ENCODE results near the gene HECTD1.
"Not testable (repeated sequence)": the region's sequence is repeated elsewhere in the genome, so short reads cannot be mapped to it uniquely, and the experiment has no call there.

The HECTD1 gene

GRCh38 chr14:31139301-31139847 lies 68.2 kb downstream of the HECTD1 start:
- DNase-seq: no peak

- no peak for DNase-seq
These were observed 69.3 kb downstream of the HECTD1 start for GRCh38 chr14:31138301-31138700.

- DNase-seq: no peak
These were observed 70.2 kb downstream of the HECTD1 start for GRCh38 chr14:31137214-31137889.

- no peak for DNase-seq
These were observed 74.5 kb downstream of the HECTD1 start for GRCh38 chr14:31133133-31133532.

- no peak for DNase-seq
These were observed 78.7 kb downstream of the HECTD1 start for GRCh38 chr14:31128601-31129526.

- DNase-seq: no peak
These were observed 79.9 kb downstream of the HECTD1 start for GRCh38 chr14:31127690-31128089.

GRCh38 chr14:31126680-31127079 lies 80.9 kb downstream of the HECTD1 start:
- no peak for DNase-seq

GRCh38 chr14:31125231-31125630 lies 82.4 kb downstream of the HECTD1 start:
- DNase-seq: no peak

GRCh38 chr14:31124197-31124596 lies 83.4 kb downstream of the HECTD1 start:
- DNase-seq: no peak

GRCh38 chr14:31122921-31123320 lies 84.7 kb downstream of the HECTD1 start:
- DNase-seq: no peak

- no peak for DNase-seq
These were observed 85.4 kb downstream of the HECTD1 start for GRCh38 chr14:31122098-31122611.

GRCh38 chr14:31118892-31119291 lies 88.7 kb downstream of the HECTD1 start:
- DNase-seq: no peak

GRCh38 chr14:31113794-31114193 lies 93.8 kb downstream of the HECTD1 start:
- no peak for DNase-seq

GRCh38 chr14:31110872-31111271 lies 96.7 kb downstream of the HECTD1 start:
- no peak for DNase-seq

GRCh38 chr14:31109257-31109656 lies 98.3 kb downstream of the HECTD1 start:
- DNase-seq: no peak

GRCh38 chr14:31106768-31107167 lies 100.8 kb downstream of the HECTD1 start:
- DNase-seq: no peak

- DNase-seq: no peak
These were observed 110.5 kb downstream of the HECTD1 start for GRCh38 chr14:31097081-31097480.

GRCh38 chr14:31096255-31096654 lies 111.3 kb downstream of the HECTD1 start:
- DNase-seq: no peak

- DNase-seq: not testable (repeated sequence)
These were observed 111.8 kb downstream of the HECTD1 start for GRCh38 chr14:31095817-31096216.

GRCh38 chr14:31093884-31094839 lies 113.4 kb downstream of the HECTD1 start:
- not testable (repeated sequence) for DNase-seq

GRCh38 chr14:31092160-31092708 lies 115.4 kb downstream of the HECTD1 start:
- no peak for DNase-seq

All from NCI-H526 treated with DMSO at 0.1 percent for 48 hours (cell line).